Endodermal cell (in vitro differentiated cells): Measurements from ENCODE around the gene STK32B. TPM values are rescaled to one million over a fixed set of nuclear protein-coding genes. Genes with fewer than 3 reads are reported as not detected.
A peak's percentile ranks its signal among the peaks of the same experiment; 100 is the strongest.

ENCODE experiments used
- DNase-seq: peaks from one replicate; pipeline ENCODE4 v3.0.0-alpha.2; 2017
- H3K27ac ChIP-seq: 2 replicates; pipeline ENCODE4 v1.5.1; 2013; ENCODE audit warnings: mild to moderate bottlenecking, low read depth, low read length, moderate library complexity
- H3K27me3 ChIP-seq: 2 replicates; pipeline ENCODE4 v1.6.1; 2013; ENCODE audit warnings: mild to moderate bottlenecking, low read length, moderate library complexity; ENCODE audit not compliant: insufficient read depth, control insufficient read depth, poor library complexity, severe bottlenecking
- H3K36me3 ChIP-seq: 2 replicates; pipeline ENCODE4 v1.7.0; 2013; ENCODE audit warnings: mild to moderate bottlenecking, low read length, moderate library complexity; ENCODE audit not compliant: control insufficient read depth, insufficient read depth
- H3K4me1 ChIP-seq: one replicate; pipeline ENCODE4 v1.7.0; 2013; ENCODE audit warnings: low read length; ENCODE audit not compliant: control insufficient read depth, insufficient read depth
- H3K4me3 ChIP-seq: 2 replicates; pipeline ENCODE4 v1.5.1; 2013; ENCODE audit warnings: mild to moderate bottlenecking, low read length, moderate library complexity
- H3K9ac ChIP-seq: 2 replicates; pipeline ENCODE4 v1.6.1; 2013; ENCODE audit warnings: mild to moderate bottlenecking, low read length, moderate library complexity; ENCODE audit not compliant: poor library complexity, severe bottlenecking; ENCODE audit errors: extremely low read depth
- H3K9me3 ChIP-seq: 2 replicates; pipeline ENCODE4 v1.6.1; 2013; ENCODE audit warnings: mild to moderate bottlenecking, low read length, moderate library complexity; ENCODE audit not compliant: control insufficient read depth
- H3K27ac Mint-ChIP-seq: 2 replicates; pipeline ENCODE4 v1.8.0; 2020; ENCODE audit warnings: mixed read lengths
- H3K27me3 Mint-ChIP-seq: 2 replicates; pipeline ENCODE4 v1.8.0; 2021; ENCODE audit warnings: mild to moderate bottlenecking, mixed read lengths; ENCODE audit not compliant: insufficient read depth
- H3K36me3 Mint-ChIP-seq: 2 replicates; pipeline ENCODE4 v1.8.0; 2020; ENCODE audit warnings: low read depth, mixed read lengths
- H3K4me1 Mint-ChIP-seq: 2 replicates; pipeline ENCODE4 v1.8.0; 2020; ENCODE audit warnings: mixed read lengths
- H3K4me3 Mint-ChIP-seq: 2 replicates; pipeline ENCODE4 v1.8.0; 2020; ENCODE audit warnings: mild to moderate bottlenecking, moderate library complexity, mixed read lengths
- H3K9me3 Mint-ChIP-seq: 2 replicates; pipeline ENCODE4 v1.8.0; 2020; ENCODE audit warnings: mild to moderate bottlenecking, mixed read lengths
- WGBS, 2 experiments: methylation state at CpG; one replicate each; pipeline versions ENCODE4 v1.1.5 to v1.1.7; 2013; ENCODE audit warnings: missing lambda C conversion rate in 2 of 2, mixed read lengths in 1 of 2; ENCODE audit not compliant: insufficient coverage in 1 of 2, insufficient read length in 1 of 2; 5-methylcytosine and 5-hydroxymethylcytosine counted together
- total RNA-seq, 2 donors: library from RNA; stranded (reverse); fragmentation: NEBNext Ultra II Directional in 1 of 2; extraction: Animal tissue kit (Norgen Biotek cat#: 25700) in 1 of 2; gene quantifications; 2 replicates in 1 of 2; 3 replicates in 1 of 2; pipeline ENCODE4 v1.2.1, GENCODE V29; 2021
- TF ChIP-seq, protein P1 (sequence below): fragments of 200-600 bp; sonication (generic); conservative IDR thresholded peaks from 2 replicates; pipeline ENCODE4 v1.5.0; 2021; ENCODE audit warnings: antibody characterized with exemption, mild to moderate bottlenecking

Gene STK32B
- total RNA-seq, 2 donors from 2014 or later, result 1.4 to 1.5 TPM

DNA sequence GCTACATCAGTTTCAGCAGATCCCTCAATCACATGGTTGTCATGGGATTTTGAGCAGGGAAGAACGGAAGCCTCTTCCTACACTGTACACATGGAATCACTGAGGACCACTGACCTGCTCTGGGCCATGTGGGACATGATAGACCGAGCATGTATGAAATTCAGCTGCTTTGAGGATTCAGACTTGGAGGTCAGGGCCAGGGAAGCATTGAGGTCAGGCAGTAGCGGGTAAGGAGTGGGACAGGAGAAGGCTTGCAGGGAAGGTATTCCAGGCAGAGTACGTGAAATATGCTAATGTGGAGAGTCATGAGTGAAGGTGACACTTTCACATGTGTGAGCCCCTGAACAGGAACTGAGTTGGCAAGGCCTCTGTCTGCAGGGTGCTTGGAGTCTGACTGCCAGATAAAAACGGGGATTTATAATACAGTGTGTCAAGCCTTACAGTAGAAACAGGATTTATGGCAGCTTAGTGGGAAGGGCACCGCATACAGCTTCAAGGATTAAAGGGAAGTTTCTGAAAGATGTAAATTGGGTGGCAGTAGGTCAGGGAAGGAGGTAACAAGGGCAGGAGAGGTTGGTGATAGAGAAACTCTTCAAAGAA, 111.7 kb downstream of the STK32B start:
- no peak overlapping the region for H3K4me3 ChIP-seq
- H3K36me3 ChIP-seq, result no peaks in the 10 kb centered on the region
- H3K27me3 Mint-ChIP-seq, result peaks cover 4% of the 10 kb centered on the region
- no peak overlapping the region for H3K27ac Mint-ChIP-seq
- no peaks in the 10 kb centered on the region for H3K9me3 Mint-ChIP-seq
- no peaks in the 10 kb centered on the region for H3K36me3 Mint-ChIP-seq
- no peaks in the 10 kb centered on the region for H3K4me1 ChIP-seq
- H3K27me3 ChIP-seq, result no peaks in the 10 kb centered on the region
- H3K4me3 Mint-ChIP-seq, result no peak overlapping the region
- H3K27ac ChIP-seq, result no peak overlapping the region
- 80 to 82% methylated on average over 6 of the region's 6 CpGs for WGBS, 2 experiments
- no peak for DNase-seq
- TF ChIP-seq, protein P1, sequence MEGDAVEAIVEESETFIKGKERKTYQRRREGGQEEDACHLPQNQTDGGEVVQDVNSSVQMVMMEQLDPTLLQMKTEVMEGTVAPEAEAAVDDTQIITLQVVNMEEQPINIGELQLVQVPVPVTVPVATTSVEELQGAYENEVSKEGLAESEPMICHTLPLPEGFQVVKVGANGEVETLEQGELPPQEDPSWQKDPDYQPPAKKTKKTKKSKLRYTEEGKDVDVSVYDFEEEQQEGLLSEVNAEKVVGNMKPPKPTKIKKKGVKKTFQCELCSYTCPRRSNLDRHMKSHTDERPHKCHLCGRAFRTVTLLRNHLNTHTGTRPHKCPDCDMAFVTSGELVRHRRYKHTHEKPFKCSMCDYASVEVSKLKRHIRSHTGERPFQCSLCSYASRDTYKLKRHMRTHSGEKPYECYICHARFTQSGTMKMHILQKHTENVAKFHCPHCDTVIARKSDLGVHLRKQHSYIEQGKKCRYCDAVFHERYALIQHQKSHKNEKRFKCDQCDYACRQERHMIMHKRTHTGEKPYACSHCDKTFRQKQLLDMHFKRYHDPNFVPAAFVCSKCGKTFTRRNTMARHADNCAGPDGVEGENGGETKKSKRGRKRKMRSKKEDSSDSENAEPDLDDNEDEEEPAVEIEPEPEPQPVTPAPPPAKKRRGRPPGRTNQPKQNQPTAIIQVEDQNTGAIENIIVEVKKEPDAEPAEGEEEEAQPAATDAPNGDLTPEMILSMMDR, result no peak
- no peak overlapping the region for H3K9ac ChIP-seq
- peaks cover 17% of the 10 kb centered on the region for H3K4me1 Mint-ChIP-seq
- H3K9me3 ChIP-seq, result no peaks in the 10 kb centered on the region

DNA sequence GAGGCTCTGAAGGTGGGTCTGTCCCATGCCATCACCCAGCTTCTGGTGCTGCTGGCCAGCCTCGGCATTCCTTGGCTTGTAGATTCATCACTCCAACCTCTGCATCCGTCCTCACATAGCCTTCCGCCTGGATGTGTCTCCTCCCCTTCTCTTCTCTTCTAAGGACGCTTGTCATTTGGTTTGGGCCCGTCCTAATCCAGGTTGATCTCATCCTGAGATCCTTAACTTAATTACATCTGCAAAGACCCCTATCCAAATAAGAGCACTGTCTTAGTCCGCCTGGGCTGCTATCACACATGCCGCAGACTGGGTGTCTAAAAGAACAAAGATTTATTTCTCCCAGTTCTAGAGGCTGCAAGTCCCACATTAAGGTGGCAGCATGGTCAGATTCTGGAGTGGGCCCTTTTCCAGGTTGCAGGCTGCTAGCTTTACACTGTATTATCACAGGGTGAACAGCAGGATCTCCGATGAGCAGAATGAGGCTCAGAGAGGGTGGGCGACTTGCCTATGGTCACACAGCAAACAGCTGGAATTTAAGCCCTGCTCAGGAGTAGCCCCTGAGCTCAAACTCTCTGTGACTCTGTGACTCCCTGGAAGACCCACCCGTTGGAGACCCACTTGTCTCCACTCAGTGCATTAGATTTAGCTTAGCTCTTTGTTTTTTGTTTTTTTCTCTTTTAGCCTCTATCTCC, 113.1 kb downstream of the STK32B start:
- no peak overlapping the region for H3K4me3 ChIP-seq
- H3K27me3 ChIP-seq, result no peaks in the 10 kb centered on the region
- no peak for DNase-seq
- H3K9me3 ChIP-seq, result no peaks in the 10 kb centered on the region
- H3K36me3 ChIP-seq, result no peaks in the 10 kb centered on the region
- H3K4me3 Mint-ChIP-seq, result no peak overlapping the region
- TF ChIP-seq, protein P1, result no peak
- no peaks in the 10 kb centered on the region for H3K9me3 Mint-ChIP-seq
- WGBS, 2 experiments, result 93 to 100% methylated on average over 7 to 10 of the region's 10 CpGs
- peaks cover 6% of the 10 kb centered on the region for H3K4me1 Mint-ChIP-seq
- H3K9ac ChIP-seq, result no peak overlapping the region
- no peak overlapping the region for H3K27ac Mint-ChIP-seq
- H3K27ac ChIP-seq, result no peak overlapping the region
- peaks cover 3% of the 10 kb centered on the region for H3K27me3 Mint-ChIP-seq
- no peaks in the 10 kb centered on the region for H3K36me3 Mint-ChIP-seq
- H3K4me1 ChIP-seq, result no peaks in the 10 kb centered on the region

DNA sequence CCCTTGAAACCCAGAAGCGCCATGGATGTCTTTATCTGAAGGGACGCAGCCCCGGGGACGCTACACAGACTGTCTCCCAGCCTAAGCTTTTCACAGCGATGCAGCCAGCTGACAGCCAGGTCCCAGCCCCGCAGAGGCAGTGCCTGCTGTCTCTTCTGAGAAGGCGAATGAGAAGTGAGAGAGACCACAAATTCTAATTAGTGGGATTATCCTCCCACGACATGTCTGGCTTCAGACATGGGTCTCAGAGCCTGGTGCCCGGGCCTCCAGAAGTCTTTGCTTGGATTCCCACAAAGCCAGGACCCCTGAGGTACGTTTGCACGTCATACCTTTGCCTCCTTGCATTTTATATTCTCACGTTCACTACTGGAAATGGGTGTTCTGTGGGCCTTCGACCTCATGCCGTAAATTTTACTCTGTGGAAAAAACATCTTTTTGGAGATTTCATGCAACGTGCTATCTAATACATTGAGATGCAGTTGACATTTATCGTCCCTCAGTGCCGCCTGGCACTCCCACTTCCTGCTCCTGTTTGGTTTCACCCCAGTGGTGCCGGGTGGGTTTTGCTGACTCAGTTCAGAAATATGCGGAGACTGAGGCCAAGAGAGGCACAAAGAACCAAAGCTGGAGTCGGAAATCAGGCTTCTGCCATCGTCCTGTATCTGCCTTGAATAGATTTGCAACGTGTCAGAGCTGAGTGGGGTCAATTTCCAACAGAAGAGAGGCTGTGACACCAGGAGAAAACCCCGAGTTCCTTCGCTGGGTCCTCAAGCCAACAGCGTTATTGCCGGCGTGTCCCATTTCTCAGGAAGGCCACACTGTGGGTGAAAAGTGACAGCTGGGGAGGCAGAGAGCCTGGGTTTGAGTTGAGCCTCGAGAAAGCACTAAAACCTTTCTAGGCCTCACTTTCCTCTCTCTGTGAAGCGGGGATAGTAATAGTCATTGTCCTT, 114.4 kb downstream of the STK32B start:
- TF ChIP-seq, protein P1, result no peak
- Mint-ChIP-seq H3K27me3 (peaks cover 3% of the 10 kb centered on the region), H3K4me1 (peaks cover 6% of the 10 kb centered on the region), H3K27ac (no peak overlapping the region), H3K9me3 (peaks cover 2% of the 10 kb centered on the region), H3K4me3 (no peak overlapping the region), H3K36me3 (no peaks in the 10 kb centered on the region)
- DNase-seq, result peak; percentile 60
- no peaks in the 10 kb centered on the region for H3K9me3 ChIP-seq
- H3K27ac ChIP-seq, result no peak overlapping the region
- 71 to 74% methylated on average over 21 to 29 of the region's 29 CpGs for WGBS, 2 experiments
- no peaks in the 10 kb centered on the region for H3K4me1 ChIP-seq
- H3K27me3 ChIP-seq, result no peaks in the 10 kb centered on the region
- no peak overlapping the region for H3K9ac ChIP-seq
- H3K36me3 ChIP-seq, result no peaks in the 10 kb centered on the region
- H3K4me3 ChIP-seq, result no peak overlapping the region
